A549 (cell line): ENCODE measurements around the gene RNASE8. TPM values are rescaled to one million over a fixed set of nuclear protein-coding genes. Genes with fewer than 3 reads are reported as not detected.

Experiments used
- ATAC-seq, 2 experiments: fragments of 200-7000 bp in 1 of 2; fragments of >200 bp in 1 of 2; cut with Nextera tagmentation in 1 of 2; cut with Tn5 transposase in 1 of 2; 3 replicates each; pipeline versions ENCODE4 v1.8.0 to v1.9.1; 2018 to 2020; ENCODE audit warnings: mild to moderate bottlenecking in 1 of 2, moderate library complexity in 1 of 2
- CTCF ChIA-PET: fragments of 300-600 bp; sonication (Branson Sonifier 250); formaldehyde crosslinking; extraction: SDS; loops from one replicate; lab custom pipeline; 2021; ENCODE audit warnings: antibody characterized with exemption, inconsistent platforms; lab: Yijun Ruan, JAX
- POLR2A ChIA-PET: fragments of 350-600 bp; formaldehyde crosslinking; extraction: SDS; loops from one replicate; lab custom pipeline; 2021; ENCODE audit warnings: antibody characterized with exemption, inconsistent platforms; lab: Yijun Ruan, JAX
- DNase-seq, 2 experiments: peaks; one replicate each; pipeline versions ENCODE4 v3.0.0 to v3.0.0-alpha.2; 2011 to 2016; ENCODE audit warnings: low read depth in 1 of 2, low spot score in 1 of 2
- FAIRE-seq: peaks from 2 replicates; lab custom pipeline; 2011; peaks lifted over from hg19 to GRCh38; lab: Jason Lieb, UNC
- H3K27ac ChIP-seq, 2 experiments: fragments of >200 bp; sonication (Bioruptor Twin); formaldehyde crosslinking; 3 replicates each; pipeline ENCODE4 v1.5.1; 2016 to 2017
- H3K4me1 ChIP-seq: fragments of >200 bp; sonication (Bioruptor Twin); formaldehyde crosslinking; 3 replicates; pipeline ENCODE4 v1.6.1; 2016
- H3K4me2 ChIP-seq: fragments of >200 bp; sonication (Bioruptor Twin); formaldehyde crosslinking; 3 replicates; pipeline ENCODE4 v1.6.1; 2016
- H3K4me3 ChIP-seq: fragments of >200 bp; sonication (Bioruptor Twin); formaldehyde crosslinking; 3 replicates; pipeline ENCODE4 v1.5.1; 2016
- H3K9me3 ChIP-seq: fragments of >200 bp; sonication (Bioruptor Twin); formaldehyde crosslinking; 3 replicates; pipeline ENCODE4 v1.6.1; 2016
- CBX2 ChIP-seq: fragments of 200-600 bp; sonication (generic); IDR thresholded peaks from 2 replicates; pipeline ENCODE4 v1.6.1; 2016; ENCODE audit warnings: low read depth, mild to moderate bottlenecking, borderline replicate concordance
- ELK1 ChIP-seq: fragments of 150-350 bp; IDR thresholded peaks from 2 replicates; pipeline ENCODE4 v1.6.1; 2014; ENCODE audit warnings: low read depth, mild to moderate bottlenecking, low read length
- HOXB13 ChIP-seq: fragments of 250-450 bp; sonication (Bioruptor Pico); IDR thresholded peaks from 2 replicates; pipeline ENCODE4 v1.5.0; 2020; ENCODE audit warnings: low read depth, mild to moderate bottlenecking, moderate library complexity
- JUN ChIP-seq, 2 experiments: fragments of >200 bp; sonication (Bioruptor Twin); formaldehyde crosslinking; IDR thresholded peaks; 2 replicates in 1 of 2; 3 replicates in 1 of 2; pipeline ENCODE4 v1.6.1; 2016 to 2017
- ZFP36 ChIP-seq: fragments of 450-650 bp; IDR thresholded peaks from 2 replicates; pipeline ENCODE4 v1.6.1; 2014; ENCODE audit warnings: borderline replicate concordance; ENCODE audit not compliant: partially characterized antibody
- WGBS: methylation state at CpG from one replicate; pipeline ENCODE4 v1.1.6; 2017; ENCODE audit errors: missing lambda C conversion rate; 5-methylcytosine and 5-hydroxymethylcytosine counted together
- polyA plus RNA-seq, 4 experiments: library from polyadenylated mRNA; depleted of rRNA in 3 of 4; stranded (reverse); fragments of >200 nt; fragmentation: RNase III in 1 of 4; extraction: RNeasy Plus Mini Kit Qiagen cat#74134 plus additional on column Dnase treatment in 1 of 4; gene quantifications; 2 replicates in 3 of 4; 3 replicates in 1 of 4; pipeline ENCODE4 v1.2.3, GENCODE V29; 2011 to 2017
- TF ChIP-seq, protein P1 (sequence below): IDR thresholded peaks from 2 replicates; pipeline ENCODE4 v1.6.1; 2012

Gene RNASE8
- polyA plus RNA-seq, 2 of the 4 experiments (the other 2 are of a cell fraction) = not detected

DNA sequence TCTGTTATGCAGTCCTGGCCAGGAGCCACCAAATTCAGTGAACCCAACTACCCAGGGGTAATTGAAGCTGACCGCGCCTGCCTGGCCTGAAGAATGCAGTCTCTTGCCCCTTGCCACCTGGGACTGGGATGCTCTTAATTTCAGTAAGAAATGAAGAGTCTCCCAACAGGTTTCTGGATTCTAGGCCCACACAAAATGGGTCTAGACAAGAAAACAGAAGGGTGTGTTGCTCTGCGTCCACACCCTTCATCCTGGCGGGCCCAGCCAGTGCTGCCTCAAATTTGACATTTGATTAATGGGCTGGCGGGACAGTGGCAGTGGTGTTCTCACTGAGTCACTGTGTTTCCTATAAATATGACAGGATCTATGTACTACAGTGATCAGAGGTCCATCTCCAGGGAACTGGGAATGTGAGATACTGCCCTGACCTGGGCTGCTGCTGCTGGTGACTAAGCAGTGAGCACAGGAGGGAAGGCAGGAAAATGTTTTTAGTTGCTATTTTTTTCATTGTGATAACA lies 49.7 kb downstream of the RNASE8 start:
- ATAC-seq (peak in 1 of 2 experiments; percentile 7; a peak in 3 of 6 replicates), FAIRE-seq (no peak), DNase-seq (peak in 1 of 2 experiments; percentile 73)
- Histone ChIP-seq H3K4me1 (peaks cover 49% of the 10 kb centered on the region), H3K27ac (peak overlapping the region; percentile 96 to 97), H3K4me2 (peak overlapping the region; percentile 87), H3K9me3 (no peaks in the 10 kb centered on the region), H3K4me3 (no peak overlapping the region)
- ChIA-PET CTCF (interaction anchor here (0.6 to 13.3 kb wide), 13 partner anchors 8 to 517 kb away, joined by 3 to 292 read pairs (median 4); partner anchors contain the start of gene ARHGEF40), POLR2A (interaction anchor here (1.8 kb wide), 1 partner anchor 37 kb away, joined by 4 read pairs; the partner anchor contains the start of gene ARHGEF40)
- WGBS = 10% methylated on average over 5 of the region's 5 CpGs
- TF ChIP-seq, protein P1, sequence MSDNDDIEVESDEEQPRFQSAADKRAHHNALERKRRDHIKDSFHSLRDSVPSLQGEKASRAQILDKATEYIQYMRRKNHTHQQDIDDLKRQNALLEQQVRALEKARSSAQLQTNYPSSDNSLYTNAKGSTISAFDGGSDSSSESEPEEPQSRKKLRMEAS = 0 out of 2 replicates have a peak, but pooled peaks have one; percentile 8
- no peak for TF ChIP-seq ELK1
- no peak for TF ChIP-seq HOXB13 (CRISPR knock-in tag)
- TF ChIP-seq ZFP36 = no peak
- TF ChIP-seq CBX2 = no peak
- no peak for TF ChIP-seq JUN (IDR thresholded peaks at IDR 0.05)

Other genes starting within 250 kb of the RNASE8 start
- not detected in 2 replicates for gene RNASE3, start 166.4 kb upstream of the RNASE8 start, polyA plus RNA-seq (2011; rRNA removed)
- gene RNASE3, start 166.4 kb upstream of the RNASE8 start, polyA plus RNA-seq (2017; fragmentation: RNase III; extraction: RNeasy Plus Mini Kit Qiagen cat#74134 plus additional on column Dnase treatment) = not detected in 3 replicates
- gene RNASE2, start 102.3 kb upstream of the RNASE8 start, polyA plus RNA-seq (2011; rRNA removed) = not detected in 2 replicates
- not detected in 3 replicates for gene RNASE2, start 102.3 kb upstream of the RNASE8 start, polyA plus RNA-seq (2017; fragmentation: RNase III; extraction: RNeasy Plus Mini Kit Qiagen cat#74134 plus additional on column Dnase treatment)
- gene METTL17, start 67.8 kb upstream of the RNASE8 start, polyA plus RNA-seq (2011; rRNA removed) = 116 and 126 TPM in 2 replicates
- 81.4 to 83.1 TPM (median 81.9 TPM) in 3 replicates for gene METTL17, start 67.8 kb upstream of the RNASE8 start, polyA plus RNA-seq (2017; fragmentation: RNase III; extraction: RNeasy Plus Mini Kit Qiagen cat#74134 plus additional on column Dnase treatment)
- 0.09 TPM in 1 of 2 replicates, not detected in the other for gene SLC39A2, start 58.5 kb upstream of the RNASE8 start, polyA plus RNA-seq (2011; rRNA removed)
- gene SLC39A2, start 58.5 kb upstream of the RNASE8 start, polyA plus RNA-seq (2017; fragmentation: RNase III; extraction: RNeasy Plus Mini Kit Qiagen cat#74134 plus additional on column Dnase treatment) = 0.07 to 0.17 TPM in 2 of 3 replicates, not detected in the other
- gene NDRG2, start 32.8 kb upstream of the RNASE8 start, polyA plus RNA-seq (2011; rRNA removed) = 6.8 and 8.8 TPM in 2 replicates
- 3.6 to 4.7 TPM (median 4.1 TPM) in 3 replicates for gene NDRG2, start 32.8 kb upstream of the RNASE8 start, polyA plus RNA-seq (2017; fragmentation: RNase III; extraction: RNeasy Plus Mini Kit Qiagen cat#74134 plus additional on column Dnase treatment)
- not detected in 2 replicates for gene TPPP2, start 27.6 kb upstream of the RNASE8 start, polyA plus RNA-seq (2011; rRNA removed)
- not detected in 3 replicates for gene TPPP2, start 27.6 kb upstream of the RNASE8 start, polyA plus RNA-seq (2017; fragmentation: RNase III; extraction: RNeasy Plus Mini Kit Qiagen cat#74134 plus additional on column Dnase treatment)
- not detected in 2 replicates for gene RNASE13, start 23.0 kb upstream of the RNASE8 start, polyA plus RNA-seq (2011; rRNA removed)
- not detected in 3 replicates for gene RNASE13, start 23.0 kb upstream of the RNASE8 start, polyA plus RNA-seq (2017; fragmentation: RNase III; extraction: RNeasy Plus Mini Kit Qiagen cat#74134 plus additional on column Dnase treatment)
- not detected in 2 replicates for gene RNASE7, start 15.5 kb upstream of the RNASE8 start, polyA plus RNA-seq (2011; rRNA removed)
- not detected in 3 replicates for gene RNASE7, start 15.5 kb upstream of the RNASE8 start, polyA plus RNA-seq (2017; fragmentation: RNase III; extraction: RNeasy Plus Mini Kit Qiagen cat#74134 plus additional on column Dnase treatment)
- gene ARHGEF40, start 12.5 kb downstream of the RNASE8 start, polyA plus RNA-seq (2011; rRNA removed) = 7.8 and 12.9 TPM in 2 replicates
- gene ARHGEF40, start 12.5 kb downstream of the RNASE8 start, polyA plus RNA-seq (2017; fragmentation: RNase III; extraction: RNeasy Plus Mini Kit Qiagen cat#74134 plus additional on column Dnase treatment) = 7.9 to 9.9 TPM (median 9.6 TPM) in 3 replicates
- gene ZNF219, start 40.8 kb downstream of the RNASE8 start, polyA plus RNA-seq (2011; rRNA removed) = 17.3 and 18.5 TPM in 2 replicates
- gene ZNF219, start 40.8 kb downstream of the RNASE8 start, polyA plus RNA-seq (2017; fragmentation: RNase III; extraction: RNeasy Plus Mini Kit Qiagen cat#74134 plus additional on column Dnase treatment) = 21.5 to 31.0 TPM (median 29.8 TPM) in 3 replicates
- gene TMEM253, start 43.2 kb downstream of the RNASE8 start, polyA plus RNA-seq (2011; rRNA removed) = 0.81 and 1.0 TPM in 2 replicates
- gene TMEM253, start 43.2 kb downstream of the RNASE8 start, polyA plus RNA-seq (2017; fragmentation: RNase III; extraction: RNeasy Plus Mini Kit Qiagen cat#74134 plus additional on column Dnase treatment) = 0.54 to 0.83 TPM (median 0.64 TPM) in 3 replicates
- not detected in 2 replicates for gene OR5AU1, start 98.2 kb downstream of the RNASE8 start, polyA plus RNA-seq (2011; rRNA removed)
- gene OR5AU1, start 98.2 kb downstream of the RNASE8 start, polyA plus RNA-seq (2017; fragmentation: RNase III; extraction: RNeasy Plus Mini Kit Qiagen cat#74134 plus additional on column Dnase treatment) = not detected in 3 replicates
- gene HNRNPC, start 211.6 kb downstream of the RNASE8 start, polyA plus RNA-seq (2011; rRNA removed) = 1,057 and 1,207 TPM in 2 replicates
- gene HNRNPC, start 211.6 kb downstream of the RNASE8 start, polyA plus RNA-seq (2017; fragmentation: RNase III; extraction: RNeasy Plus Mini Kit Qiagen cat#74134 plus additional on column Dnase treatment) = 1,069 to 1,196 TPM (median 1,087 TPM) in 3 replicates
- 0.87 and 1.5 TPM in 2 replicates for gene RPGRIP1, start 222.3 kb downstream of the RNASE8 start, polyA plus RNA-seq (2011; rRNA removed)
- gene RPGRIP1, start 222.3 kb downstream of the RNASE8 start, polyA plus RNA-seq (2017; fragmentation: RNase III; extraction: RNeasy Plus Mini Kit Qiagen cat#74134 plus additional on column Dnase treatment) = 0.26 to 0.37 TPM (median 0.26 TPM) in 3 replicates